CD4-positive, CD25-positive, alpha-beta regulatory T cell (primary cell): Measurements from ENCODE around the gene PHF23. TPM values are rescaled to one million over a fixed set of nuclear protein-coding genes. Genes with fewer than 3 reads are reported as not detected.

Experiments used
- ATAC-seq, 2 donors: fragments of 150-1000 bp; cut with Tn5 transposase; one replicate each; pipeline ENCODE4 v1.10.0; 2021; ENCODE audit warnings: low read depth in 2 of 2, moderate number of reproducible peaks in 2 of 2, moderate library complexity in 1 of 2
- DNase-seq, 3 donors: peaks; one replicate each; pipeline versions ENCODE4 v3.0.0 to v3.0.0-alpha.2; 2012 to 2022; ENCODE audit warnings: mixed read lengths in 1 of 3
- H3K27ac ChIP-seq: one replicate; pipeline ENCODE4 v1.7.0; 2013; ENCODE audit warnings: mild to moderate bottlenecking, low read length; ENCODE audit not compliant: insufficient read depth, poor library complexity, severe bottlenecking
- H3K27me3 ChIP-seq: one replicate; pipeline ENCODE4 v1.7.0; 2013; ENCODE audit warnings: low read length; ENCODE audit not compliant: control insufficient read depth, insufficient read depth
- H3K36me3 ChIP-seq: one replicate; pipeline ENCODE4 v1.7.0; 2013; ENCODE audit warnings: mild to moderate bottlenecking, low read length, moderate library complexity; ENCODE audit not compliant: control insufficient read depth, insufficient read depth
- H3K4me1 ChIP-seq: 2 replicates; pipeline ENCODE4 v1.7.0; 2013; ENCODE audit warnings: mild to moderate bottlenecking, low read length; ENCODE audit not compliant: insufficient read depth, control insufficient read depth, poor library complexity, severe bottlenecking
- H3K4me3 ChIP-seq: one replicate; pipeline ENCODE4 v1.7.0; 2013; ENCODE audit warnings: low read depth, mild to moderate bottlenecking, low read length, moderate library complexity
- H3K9me3 ChIP-seq, 2 experiments: 1 replicate in 1 of 2; 2 replicates in 1 of 2; pipeline ENCODE4 v1.7.0; 2013; ENCODE audit warnings: low read length in 2 of 2, mild to moderate bottlenecking in 1 of 2, moderate library complexity in 1 of 2; ENCODE audit not compliant: control insufficient read depth in 2 of 2
- H3K27ac Mint-ChIP-seq, 3 donors: one replicate each; pipeline ENCODE4 v1.8.0; 2020 to 2022; ENCODE audit warnings: mild to moderate bottlenecking in 3 of 3, mixed read lengths in 3 of 3, moderate library complexity in 2 of 3
- H3K27me3 Mint-ChIP-seq: one replicate; pipeline ENCODE4 v1.8.0; 2022; ENCODE audit warnings: mild to moderate bottlenecking, mixed read lengths
- H3K36me3 Mint-ChIP-seq: one replicate; pipeline ENCODE4 v1.8.0; 2020; ENCODE audit warnings: mixed read lengths
- H3K4me1 Mint-ChIP-seq, 4 donors: one replicate each; pipeline ENCODE4 v1.8.0; 2020 to 2022; ENCODE audit warnings: mixed read lengths in 4 of 4, mild to moderate bottlenecking in 1 of 4
- H3K4me3 Mint-ChIP-seq, 4 donors: one replicate each; pipeline ENCODE4 v1.8.0; 2020 to 2022; ENCODE audit warnings: mild to moderate bottlenecking in 4 of 4, mixed read lengths in 4 of 4, moderate library complexity in 3 of 4
- H3K9me3 Mint-ChIP-seq, 7 donors: one replicate each; pipeline ENCODE4 v1.8.0; 2020 to 2022; ENCODE audit warnings: mixed read lengths in 7 of 7, mild to moderate bottlenecking in 3 of 7, moderate library complexity in 2 of 7
- polyA plus RNA-seq, 4 donors: library from polyadenylated mRNA; unstranded; fragments of 300-500 nt; fragmentation: Illumina TruSeq; gene quantifications; one replicate each; pipeline ENCODE4 v1.2.3, GENCODE V29; 2021
- total RNA-seq: library from RNA; stranded (reverse); gene quantifications from one replicate; pipeline ENCODE4 v1.2.3, GENCODE V29; 2022

PHF23 gene
- total and polyA plus RNA-seq, 5 donors from 2014 or later = 16.0 to 24.8 (median 20.6) TPM

DNA sequence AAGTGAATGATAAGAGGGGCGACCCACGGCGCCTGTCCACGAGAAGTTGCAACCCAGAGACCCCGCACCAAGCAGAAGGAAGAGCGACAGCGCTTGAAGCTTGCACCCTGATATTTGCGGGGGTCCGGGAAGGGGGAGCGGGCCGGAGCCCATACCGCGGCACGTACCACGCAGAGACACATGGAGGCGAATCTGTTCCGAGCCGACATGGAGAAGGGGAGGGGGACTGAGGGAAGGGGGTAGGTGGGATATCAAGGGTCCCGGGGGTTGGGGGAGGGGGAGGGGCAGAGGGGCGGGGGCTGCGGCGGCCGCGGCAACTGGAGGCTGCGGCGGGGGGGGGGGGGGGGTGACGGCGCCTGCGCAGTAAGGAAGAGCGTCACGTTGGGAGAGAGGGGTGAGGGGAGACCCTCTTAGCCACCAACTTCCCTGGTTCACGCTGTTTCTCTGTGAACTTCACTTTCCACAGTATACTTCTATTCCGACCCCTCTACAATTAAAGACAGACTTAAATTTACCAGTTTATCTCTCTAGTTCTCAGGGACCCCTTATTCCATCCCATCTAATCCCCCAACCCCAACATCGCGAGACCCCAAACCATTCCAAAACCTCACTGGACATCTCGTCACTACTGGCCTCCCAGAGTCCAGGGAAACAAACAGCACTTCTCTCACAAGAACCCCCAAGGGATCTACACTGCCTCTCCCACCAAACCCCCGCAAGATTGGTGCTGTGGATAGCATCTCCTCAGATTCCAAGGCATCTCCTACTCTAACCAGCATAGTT, 27.6 kb downstream of the PHF23 start:
- H3K9me3 ChIP-seq = no peaks in the 10 kb centered on the region
- peaks cover 0 to 44% (median 23%) of the 10 kb centered on the region in 4 donors for H3K4me1 Mint-ChIP-seq
- no peaks in the 10 kb centered on the region for H3K36me3 ChIP-seq
- ATAC-seq = no peak
- DNase-seq = no peak
- H3K4me3 ChIP-seq = no peak overlapping the region
- peaks cover 0 to 1% (median 0%) of the 10 kb centered on the region in 7 donors for H3K9me3 Mint-ChIP-seq
- H3K4me3 Mint-ChIP-seq = peak overlapping the region in 3 of 4 donors; percentile 61 to 86 (median 62)
- H3K27me3 ChIP-seq = no peaks in the 10 kb centered on the region
- H3K27ac Mint-ChIP-seq = peak overlapping the region in 2 of 3 donors; percentile 8 to 74
- peaks cover 28% of the 10 kb centered on the region for H3K4me1 ChIP-seq
- no peak overlapping the region for H3K27ac ChIP-seq
- peaks cover 28% of the 10 kb centered on the region for H3K27me3 Mint-ChIP-seq
- H3K36me3 Mint-ChIP-seq = no peaks in the 10 kb centered on the region

DNA sequence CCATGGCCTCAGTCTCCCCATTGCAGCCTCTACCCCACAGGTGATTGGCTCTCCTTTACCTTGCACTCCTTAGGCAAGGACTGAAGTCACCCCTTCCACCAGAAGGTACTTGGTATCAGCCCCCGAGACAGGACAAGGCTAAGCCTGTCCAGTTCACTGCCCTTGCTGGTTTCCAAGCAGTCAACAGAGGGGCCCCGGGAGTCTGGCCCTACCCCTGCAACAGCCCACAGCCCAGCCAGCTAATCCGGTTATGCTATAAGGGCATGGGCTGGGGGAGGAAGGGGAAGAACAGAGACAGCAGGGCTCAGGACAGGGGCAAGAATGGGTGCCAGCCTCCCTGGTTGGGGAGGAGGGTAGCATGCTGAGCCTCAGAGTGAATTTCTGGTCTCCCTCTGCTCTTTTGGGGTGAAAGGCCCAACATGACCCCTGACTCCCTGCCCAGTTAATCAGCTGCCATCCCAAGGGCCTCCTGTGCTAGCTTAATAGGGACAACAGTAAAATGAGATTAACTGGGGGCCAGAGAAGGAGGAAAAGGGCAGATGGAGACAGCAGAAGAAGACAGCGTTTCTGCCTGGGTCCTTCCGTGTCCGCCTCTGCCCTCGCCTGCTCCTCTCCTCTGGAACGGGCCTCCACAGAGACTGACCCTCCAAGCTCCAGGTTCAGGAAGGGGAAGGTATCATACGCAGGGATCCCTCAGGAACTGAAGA, 30.4 kb downstream of the PHF23 start:
- Histone ChIP-seq H3K27me3 (no peaks in the 10 kb centered on the region), H3K27ac (no peak overlapping the region), H3K9me3 (no peaks in the 10 kb centered on the region), H3K4me3 (no peak overlapping the region), H3K36me3 (no peaks in the 10 kb centered on the region), H3K4me1 (peaks cover 22% of the 10 kb centered on the region)
- Mint-ChIP-seq H3K36me3 (peaks cover 3% of the 10 kb centered on the region), H3K4me1 (peaks cover 0 to 45% (median 27%) of the 10 kb centered on the region in 4 donors), H3K27ac (no peak overlapping the region), H3K9me3 (peaks cover 0 to 1% (median 0%) of the 10 kb centered on the region in 7 donors), H3K4me3 (peak overlapping the region in 1 of 4 donors; percentile 16), H3K27me3 (peaks cover 23% of the 10 kb centered on the region)
- DNase-seq (no peak), ATAC-seq (no peak)

DNA sequence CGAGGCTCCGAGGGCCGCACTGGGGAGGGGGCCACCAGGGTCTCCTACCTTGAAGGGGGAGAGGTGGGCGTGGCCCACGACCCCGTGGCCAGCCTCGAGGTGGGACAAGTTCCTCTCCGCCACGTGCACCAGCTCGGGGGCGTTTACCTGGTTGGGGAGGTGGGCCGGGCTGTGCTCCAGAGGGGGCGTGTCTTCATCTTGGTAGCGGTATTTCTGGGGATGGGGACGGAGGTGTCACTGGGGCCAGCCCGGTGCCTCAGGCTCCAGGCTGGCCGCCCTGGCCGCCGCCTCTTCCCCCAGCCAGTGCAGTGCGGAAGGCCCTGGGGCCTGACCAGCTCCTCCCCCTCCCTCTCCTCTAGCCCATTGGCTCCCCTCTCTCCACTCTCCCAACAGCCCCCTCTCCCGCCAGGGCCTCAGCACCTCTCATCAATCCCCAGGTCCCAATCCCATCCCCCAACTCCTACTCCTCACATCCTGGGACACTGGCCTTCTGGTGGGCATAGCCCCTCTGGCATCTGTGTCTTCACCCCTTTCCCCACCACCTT, 31.2 kb downstream of the PHF23 start:
- Histone ChIP-seq H3K9me3 (no peaks in the 10 kb centered on the region), H3K36me3 (no peaks in the 10 kb centered on the region), H3K27me3 (no peaks in the 10 kb centered on the region), H3K4me3 (no peak overlapping the region), H3K27ac (no peak overlapping the region), H3K4me1 (peaks cover 17% of the 10 kb centered on the region)
- Mint-ChIP-seq H3K9me3 (peaks cover 0 to 1% (median 0%) of the 10 kb centered on the region in 7 donors), H3K4me1 (peaks cover 0 to 42% (median 20%) of the 10 kb centered on the region in 4 donors), H3K27ac (peak overlapping the region in 1 of 3 donors; percentile 51), H3K27me3 (peaks cover 22% of the 10 kb centered on the region), H3K36me3 (peaks cover 3% of the 10 kb centered on the region), H3K4me3 (no peak overlapping the region)
- DNase-seq = no peak
- no peak for ATAC-seq

DNA sequence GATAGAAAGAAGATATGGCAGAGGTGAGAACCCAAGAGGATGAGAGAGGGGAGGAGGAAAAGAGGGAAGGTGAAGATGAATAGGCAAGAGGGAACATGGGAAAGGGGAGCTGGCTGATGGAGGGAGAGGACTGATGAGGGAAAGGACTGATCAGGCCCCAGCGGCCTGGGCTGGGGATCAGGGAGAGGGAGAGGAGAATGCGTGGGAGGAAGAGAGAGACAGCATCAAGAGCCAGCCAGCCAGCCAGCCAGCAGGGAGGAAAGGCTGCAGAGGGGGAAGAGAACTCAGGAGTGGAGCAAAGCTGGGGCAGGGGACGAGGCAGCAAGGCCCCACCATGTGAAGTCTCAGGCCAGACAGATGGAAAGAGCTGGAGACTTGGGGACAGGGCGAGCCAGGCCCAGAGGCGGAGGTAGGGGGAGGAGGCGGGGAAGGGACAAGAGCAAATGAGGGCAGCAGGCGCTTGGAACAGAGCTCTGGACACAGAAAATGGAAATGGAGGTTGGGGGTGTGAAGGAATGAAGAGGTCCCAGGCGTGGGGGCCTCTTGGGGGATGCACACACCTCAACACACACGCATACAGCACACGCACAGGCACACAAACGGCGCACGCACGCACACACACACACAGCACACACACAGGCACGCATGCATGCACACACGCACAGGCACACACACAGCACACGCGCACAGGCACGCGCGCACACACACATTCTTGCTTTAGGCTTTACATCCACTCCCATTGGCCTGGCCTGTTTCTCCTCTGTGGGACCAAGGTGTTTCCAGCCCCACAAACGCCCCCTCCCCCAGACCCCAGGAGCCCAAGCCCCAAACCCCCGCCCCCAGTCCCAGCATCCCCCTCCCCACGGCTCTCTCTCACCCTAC, 31.9 kb downstream of the PHF23 start:
- no peaks in the 10 kb centered on the region for H3K9me3 ChIP-seq
- H3K27ac ChIP-seq = peak overlapping the region; percentile 91
- H3K36me3 Mint-ChIP-seq = peaks cover 8% of the 10 kb centered on the region
- peaks cover 0 to 1% (median 0%) of the 10 kb centered on the region in 7 donors for H3K9me3 Mint-ChIP-seq
- H3K27ac Mint-ChIP-seq = peak overlapping the region in 2 of 3 donors; percentile 75 to 85
- H3K4me1 Mint-ChIP-seq = peaks cover 0 to 46% (median 20%) of the 10 kb centered on the region in 4 donors
- H3K36me3 ChIP-seq = no peaks in the 10 kb centered on the region
- H3K4me3 ChIP-seq = no peak overlapping the region
- H3K4me1 ChIP-seq = peaks cover 17% of the 10 kb centered on the region
- peaks cover 22% of the 10 kb centered on the region for H3K27me3 Mint-ChIP-seq
- peak overlapping the region in 1 of 4 donors; percentile 74 for H3K4me3 Mint-ChIP-seq
- H3K27me3 ChIP-seq = no peaks in the 10 kb centered on the region
- no peak for ATAC-seq
- DNase-seq = no peak

DNA sequence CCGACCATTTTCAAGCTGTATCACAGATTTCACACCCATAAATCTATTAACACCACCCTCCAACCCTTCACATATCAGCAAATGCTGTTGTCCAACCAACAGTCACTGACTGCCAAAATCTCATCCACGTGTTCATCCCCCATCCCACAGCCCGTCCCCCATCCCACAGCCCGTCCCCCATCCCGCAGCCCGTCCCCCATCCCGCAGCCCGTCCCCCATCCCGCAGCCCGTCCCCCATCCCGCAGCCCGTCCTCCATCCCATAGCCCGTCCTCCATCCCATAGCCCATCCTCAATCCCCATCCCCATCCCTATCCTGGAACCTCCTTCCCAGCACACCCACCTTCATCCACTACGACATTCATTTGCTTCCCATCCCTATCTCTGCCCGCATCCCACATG, 33.7 kb downstream of the PHF23 start:
- Histone ChIP-seq H3K4me3 (peak overlapping the region; percentile 83), H3K9me3 (no peaks in the 10 kb centered on the region), H3K36me3 (no peaks in the 10 kb centered on the region), H3K4me1 (peaks cover 17% of the 10 kb centered on the region), H3K27ac (peak overlapping the region; percentile 91), H3K27me3 (no peaks in the 10 kb centered on the region)
- peaks cover 0 to 1% (median 0%) of the 10 kb centered on the region in 7 donors for H3K9me3 Mint-ChIP-seq
- H3K27ac Mint-ChIP-seq = peak overlapping the region; percentile 94 to 96 (median 94)
- peaks cover 10% of the 10 kb centered on the region for H3K27me3 Mint-ChIP-seq
- peaks cover 12% of the 10 kb centered on the region for H3K36me3 Mint-ChIP-seq
- peaks cover 0 to 41% (median 21%) of the 10 kb centered on the region in 4 donors for H3K4me1 Mint-ChIP-seq
- DNase-seq (no peak), ATAC-seq (no peak)
- H3K4me3 Mint-ChIP-seq = peak overlapping the region; percentile 74 to 95 (median 86)

DNA sequence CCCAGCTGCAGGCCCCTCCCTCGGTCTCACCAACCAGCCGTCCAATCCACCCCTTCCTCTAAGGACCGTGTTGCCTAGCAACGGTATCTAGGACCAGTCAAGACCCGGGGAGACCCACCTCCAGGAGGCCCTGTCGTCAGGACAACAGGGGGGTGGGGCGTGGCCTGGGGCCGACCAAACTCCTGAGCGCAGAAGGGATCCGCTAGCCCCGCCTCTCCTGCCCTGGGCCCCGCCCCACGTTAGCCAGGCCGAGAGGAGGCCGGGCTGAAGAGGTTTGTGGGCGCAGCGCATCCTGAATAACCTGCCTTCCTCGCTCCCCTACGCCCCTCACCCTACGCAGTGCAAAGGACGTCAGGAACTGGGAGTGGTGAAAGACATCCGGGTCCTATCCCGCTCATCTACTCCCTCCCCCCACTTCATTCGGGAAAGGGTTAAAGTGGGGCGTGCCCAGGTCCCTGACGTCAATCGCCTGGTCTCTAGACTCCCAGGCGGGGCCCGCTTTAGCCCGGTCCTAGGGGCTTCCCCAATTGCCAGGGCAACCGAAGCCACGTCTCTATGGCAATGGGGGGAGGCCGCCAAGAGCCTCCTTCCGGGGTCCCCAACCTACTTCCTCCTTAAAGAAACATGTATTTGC, 34.3 kb downstream of the PHF23 start:
- Histone ChIP-seq H3K36me3 (no peaks in the 10 kb centered on the region), H3K4me1 (peaks cover 17% of the 10 kb centered on the region), H3K27ac (peak overlapping the region; percentile 91), H3K27me3 (no peaks in the 10 kb centered on the region), H3K9me3 (no peaks in the 10 kb centered on the region), H3K4me3 (peak overlapping the region; percentile 83)
- Mint-ChIP-seq H3K4me3 (peak overlapping the region; percentile 74 to 95 (median 86)), H3K27me3 (peaks cover 9% of the 10 kb centered on the region), H3K4me1 (peaks cover 0 to 41% (median 21%) of the 10 kb centered on the region in 4 donors), H3K36me3 (peaks cover 12% of the 10 kb centered on the region), H3K27ac (peak overlapping the region; percentile 58 to 96 (median 94)), H3K9me3 (peaks cover 0 to 1% (median 0%) of the 10 kb centered on the region in 7 donors)
- ATAC-seq (peak; percentile 86 to 87), DNase-seq (peak; percentile 93 to 98 (median 97))
